Choroid plexus epithelial cell (primary cell): ENCODE data around the gene TFPI.

Experiments
- DNase-seq: peaks from one replicate; pipeline ENCODE4 v3.0.0-alpha.2; 2010; ENCODE audit warnings: low read depth
- H3K4me3 ChIP-seq: 2 replicates; pipeline ENCODE4 v1.5.1; 2011; ENCODE audit warnings: low read depth, mild to moderate bottlenecking, control low read depth, low read length, moderate library complexity
- TF ChIP-seq, protein P1 (sequence below): conservative IDR thresholded peaks from 2 replicates; pipeline ENCODE4 v1.5.1; 2011; ENCODE audit warnings: low read depth, mild to moderate bottlenecking, control low read depth, inconsistent platforms, low read length, moderate library complexity

Gene TFPI

DNA sequence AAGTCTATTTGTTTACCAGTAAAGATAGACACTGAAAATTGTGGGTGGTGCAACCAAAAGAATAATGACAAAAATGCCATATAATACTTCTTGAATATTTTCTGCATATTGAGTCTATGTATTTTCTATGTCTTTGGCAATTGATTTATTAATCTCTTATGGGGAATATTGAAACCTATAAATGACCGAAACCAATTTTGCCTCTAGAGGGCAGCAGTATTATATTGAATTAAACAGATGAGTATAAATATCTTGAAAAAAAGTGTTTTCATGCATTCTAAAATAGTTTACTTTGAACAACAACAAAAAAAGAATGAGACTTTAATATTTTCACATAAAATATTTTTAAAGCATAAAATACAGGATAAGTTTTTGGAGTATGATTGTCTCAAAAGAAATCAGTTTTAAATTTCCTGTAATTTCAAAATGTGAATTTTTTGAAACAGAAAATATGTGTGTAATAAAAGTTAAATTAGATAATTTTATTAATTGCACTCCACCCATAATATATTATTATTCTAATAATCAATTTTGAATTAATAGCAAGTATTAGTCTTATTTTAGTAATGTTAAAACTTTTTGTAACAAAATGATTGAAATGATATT lies 56.3 kb downstream of the TFPI start:
- TF ChIP-seq, protein P1, sequence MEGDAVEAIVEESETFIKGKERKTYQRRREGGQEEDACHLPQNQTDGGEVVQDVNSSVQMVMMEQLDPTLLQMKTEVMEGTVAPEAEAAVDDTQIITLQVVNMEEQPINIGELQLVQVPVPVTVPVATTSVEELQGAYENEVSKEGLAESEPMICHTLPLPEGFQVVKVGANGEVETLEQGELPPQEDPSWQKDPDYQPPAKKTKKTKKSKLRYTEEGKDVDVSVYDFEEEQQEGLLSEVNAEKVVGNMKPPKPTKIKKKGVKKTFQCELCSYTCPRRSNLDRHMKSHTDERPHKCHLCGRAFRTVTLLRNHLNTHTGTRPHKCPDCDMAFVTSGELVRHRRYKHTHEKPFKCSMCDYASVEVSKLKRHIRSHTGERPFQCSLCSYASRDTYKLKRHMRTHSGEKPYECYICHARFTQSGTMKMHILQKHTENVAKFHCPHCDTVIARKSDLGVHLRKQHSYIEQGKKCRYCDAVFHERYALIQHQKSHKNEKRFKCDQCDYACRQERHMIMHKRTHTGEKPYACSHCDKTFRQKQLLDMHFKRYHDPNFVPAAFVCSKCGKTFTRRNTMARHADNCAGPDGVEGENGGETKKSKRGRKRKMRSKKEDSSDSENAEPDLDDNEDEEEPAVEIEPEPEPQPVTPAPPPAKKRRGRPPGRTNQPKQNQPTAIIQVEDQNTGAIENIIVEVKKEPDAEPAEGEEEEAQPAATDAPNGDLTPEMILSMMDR, result peak; percentile 56
- no peak overlapping the region for H3K4me3 ChIP-seq
- peak; percentile 35 for DNase-seq

DNA sequence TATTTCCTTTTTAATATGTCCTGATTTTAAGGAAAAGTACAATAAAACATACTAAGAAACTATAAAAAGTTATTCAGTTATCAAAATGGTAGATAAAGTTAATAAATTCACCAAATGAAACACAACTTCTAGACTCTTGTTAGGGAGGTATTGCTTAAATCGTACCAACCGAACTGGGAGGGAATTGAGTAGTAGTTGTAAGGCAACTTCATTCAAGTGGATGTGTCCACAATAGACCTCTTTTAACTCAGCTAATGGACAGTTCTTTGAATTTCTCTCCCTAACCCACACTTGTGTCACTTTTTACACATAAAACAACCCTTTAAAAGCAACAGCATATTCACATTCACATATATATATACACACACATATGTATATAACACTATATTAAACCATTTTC lies 57.1 kb downstream of the TFPI start:
- DNase-seq, result no peak
- TF ChIP-seq, protein P1, result no peak
- no peak overlapping the region for H3K4me3 ChIP-seq

DNA sequence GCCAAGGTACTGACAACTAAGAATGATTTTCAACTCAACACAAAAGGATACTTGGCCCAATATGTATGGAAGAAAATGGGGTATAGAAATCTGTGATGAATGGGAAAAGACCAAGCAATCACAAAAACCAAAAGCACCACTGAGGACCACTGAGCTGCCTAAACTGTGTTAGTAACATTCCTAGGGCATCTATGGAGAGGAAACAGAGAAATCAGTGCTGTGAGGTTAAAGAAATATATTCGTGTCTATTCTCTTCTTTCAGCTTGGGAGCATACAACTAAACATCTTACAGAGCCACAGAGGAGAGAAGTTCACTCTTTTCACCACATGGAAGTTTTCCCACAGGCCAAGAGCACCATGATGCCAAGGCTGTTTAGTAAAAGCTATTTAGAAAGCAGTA lies 58.9 kb downstream of the TFPI start:
- TF ChIP-seq, protein P1, result no peak
- H3K4me3 ChIP-seq, result no peak overlapping the region
- DNase-seq, result no peak

DNA sequence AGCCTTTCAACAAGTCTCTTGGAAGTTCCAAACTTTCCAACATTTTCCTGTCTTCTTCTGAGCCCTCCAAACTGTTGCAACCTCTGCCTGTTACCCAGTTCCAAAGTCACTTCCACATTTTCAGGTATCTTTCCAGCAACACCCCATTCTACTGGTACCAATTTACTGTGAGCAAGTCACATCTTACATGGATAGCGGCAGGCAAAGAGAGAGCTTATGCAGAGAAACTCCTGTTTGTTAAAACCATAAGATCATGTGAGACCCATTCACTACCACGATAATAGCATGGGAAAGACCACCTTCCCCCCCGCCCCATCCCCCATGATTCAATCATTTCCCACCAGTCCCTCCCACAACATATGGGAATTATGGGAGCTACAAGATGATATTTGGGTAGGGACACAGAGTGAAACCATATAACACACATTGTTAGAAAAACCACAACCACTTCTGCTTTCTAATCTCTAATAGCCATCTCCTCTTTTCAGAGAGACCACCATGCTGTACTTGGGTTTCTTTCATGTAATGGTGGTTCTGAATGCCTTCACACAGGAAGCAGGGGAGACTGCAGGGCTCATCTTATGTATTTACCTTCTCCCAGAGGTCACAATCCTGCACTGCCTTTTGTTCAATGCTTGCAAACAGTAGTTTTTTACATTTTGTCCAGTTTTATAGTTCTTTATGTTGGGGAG lies 60.2 kb downstream of the TFPI start:
- no peak overlapping the region for H3K4me3 ChIP-seq
- TF ChIP-seq, protein P1, result no peak
- DNase-seq, result no peak

DNA sequence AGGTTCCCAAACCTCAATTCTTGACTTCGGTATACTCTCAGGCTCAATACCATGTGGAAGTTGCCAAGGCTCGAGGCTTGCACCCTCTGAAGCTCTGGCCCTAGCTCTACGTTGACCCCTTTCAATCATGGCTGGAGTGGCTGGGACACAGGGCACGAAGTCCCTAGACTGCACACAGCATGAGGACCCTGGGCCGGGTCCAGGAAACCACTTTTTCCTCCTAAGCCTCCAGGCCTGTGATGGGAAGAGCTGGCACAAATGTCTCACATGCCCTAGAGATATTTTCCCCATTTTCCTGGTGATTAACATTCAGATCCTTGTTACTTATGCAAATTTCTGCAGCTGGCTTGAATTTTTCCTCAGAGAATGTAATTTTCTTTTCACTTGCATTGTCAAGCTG lies 61.1 kb downstream of the TFPI start:
- H3K4me3 ChIP-seq, result no peak overlapping the region
- TF ChIP-seq, protein P1, result no peak
- no peak for DNase-seq

DNA sequence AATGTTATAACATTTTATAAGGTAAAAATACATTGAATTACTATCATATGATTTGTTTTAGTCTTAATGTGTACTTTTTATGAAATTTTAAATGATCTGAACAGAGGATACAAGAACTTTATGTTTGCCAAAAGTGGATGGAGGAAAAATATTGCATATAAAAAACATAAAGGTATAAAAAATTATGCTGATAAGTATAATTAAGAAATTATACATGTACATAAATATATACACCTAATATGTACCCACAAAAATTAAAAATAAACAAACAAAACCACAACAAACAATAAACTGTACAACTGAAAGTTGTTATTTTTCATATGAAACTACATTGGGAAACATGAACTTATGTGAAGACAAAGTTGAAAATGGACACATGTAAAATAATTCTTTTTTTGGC lies 68.0 kb downstream of the TFPI start:
- TF ChIP-seq, protein P1, result no peak
- DNase-seq, result no peak
- H3K4me3 ChIP-seq, result no peak overlapping the region

DNA sequence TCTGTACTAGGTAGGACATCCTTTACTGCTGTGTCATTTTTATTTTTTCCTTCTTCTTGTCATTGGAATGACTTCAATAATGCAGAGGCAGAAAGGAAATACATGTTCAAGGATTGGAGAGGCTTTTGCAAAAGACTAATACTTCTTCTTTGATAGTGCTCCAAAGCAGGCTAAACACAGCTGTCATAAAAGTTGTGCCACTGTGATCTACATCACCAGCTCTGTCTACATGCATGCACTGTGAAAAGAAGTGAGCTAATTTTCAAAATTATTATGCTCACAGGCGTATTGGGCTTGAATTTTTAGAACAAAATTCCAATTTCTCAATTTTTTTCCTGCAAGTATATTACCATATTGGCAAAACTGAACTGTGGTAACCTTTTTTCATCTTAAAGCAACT lies 68.7 kb downstream of the TFPI start:
- no peak for DNase-seq
- TF ChIP-seq, protein P1, result no peak
- no peak overlapping the region for H3K4me3 ChIP-seq
